Smooth muscle cell (in vitro differentiated cells): Measurements from ENCODE around the gene CA6. TPM values are rescaled to one million over a fixed set of nuclear protein-coding genes. Genes with fewer than 3 reads are reported as not detected.
"Not testable (repeated sequence)": the region's sequence is repeated elsewhere in the genome, so short reads cannot be mapped to it uniquely, and the experiment has no call there.

Source experiments
- DNase-seq: peaks from one replicate; lab custom pipeline; 2025; ENCODE audit not compliant: unreplicated experiment; lab: John Stamatoyannopoulos, UW
- H2AFZ ChIP-seq: fragments of 200-600 bp; sonication (generic); 2 replicates; pipeline ENCODE4 v1.6.0; 2016; ENCODE audit warnings: antibody characterized with exemption, low read depth, mild to moderate bottlenecking
- H3F3A ChIP-seq: fragments of 200-600 bp; sonication (generic); 2 replicates; pipeline ENCODE4 v1.6.0; 2017; ENCODE audit warnings: antibody characterized with exemption, low read depth
- H3K27ac ChIP-seq: fragments of 200-600 bp; sonication (generic); 2 replicates; pipeline ENCODE4 v1.5.1; 2016; ENCODE audit warnings: low read depth, mild to moderate bottlenecking
- H3K27me3 ChIP-seq: fragments of 200-600 bp; sonication (generic); 2 replicates; pipeline ENCODE4 v1.6.1; 2016; ENCODE audit warnings: low read depth, mild to moderate bottlenecking
- H3K36me3 ChIP-seq: fragments of 200-600 bp; sonication (generic); 2 replicates; pipeline ENCODE4 v1.5.1; 2016; ENCODE audit warnings: low read depth
- H3K4me1 ChIP-seq: fragments of 200-600 bp; sonication (generic); 2 replicates; pipeline ENCODE4 v1.5.1; 2016; ENCODE audit warnings: low read depth
- H3K4me2 ChIP-seq: fragments of 200-600 bp; sonication (generic); 2 replicates; pipeline ENCODE4 v1.6.0; 2016; ENCODE audit warnings: mild to moderate bottlenecking
- H3K4me3 ChIP-seq: fragments of 200-600 bp; sonication (generic); 2 replicates; pipeline ENCODE4 v1.5.1; 2016; ENCODE audit warnings: mild to moderate bottlenecking
- H3K79me2 ChIP-seq: fragments of 200-600 bp; sonication (generic); 2 replicates; pipeline ENCODE4 v1.6.0; 2016; ENCODE audit warnings: low read depth, mild to moderate bottlenecking
- H3K9ac ChIP-seq: fragments of 200-600 bp; sonication (generic); 2 replicates; pipeline ENCODE4 v1.6.0; 2016; ENCODE audit warnings: low read depth
- H3K9me3 ChIP-seq: fragments of 200-600 bp; sonication (generic); replicated peaks from 2 replicates; pipeline ENCODE4 v1.5.1; 2016; ENCODE audit warnings: low read depth
- H4K20me1 ChIP-seq: fragments of 200-600 bp; sonication (generic); 2 replicates; pipeline ENCODE4 v1.6.0; 2016; ENCODE audit warnings: low read depth
- CTCF ChIP-seq: fragments of 200-600 bp; sonication (generic); IDR thresholded peaks from 2 replicates; pipeline ENCODE4 v1.5.1; 2017; ENCODE audit warnings: borderline replicate concordance, mild to moderate bottlenecking, antibody characterized with exemption; ENCODE audit not compliant: insufficient read depth, poor library complexity, severe bottlenecking
- WGBS: methylation state at CpG from one replicate; pipeline ENCODE4 v1.1.7; 2016; ENCODE audit warnings: low lambda C conversion rate; 5-methylcytosine and 5-hydroxymethylcytosine counted together
- polyA plus RNA-seq: library from polyadenylated mRNA; unstranded; fragments of >200 nt; fragmentation: Nextera tagmentation; extraction: Ambion mirVana; gene quantifications from 2 replicates; pipeline ENCODE4 v1.2.1, GENCODE V29; 2016
- total RNA-seq: library from RNA; depleted of rRNA; stranded (reverse); fragments of >200 nt; gene quantifications from 2 replicates; pipeline ENCODE4 v1.2.3, GENCODE V29; 2014

Gene CA6
- total and polyA plus RNA-seq, 2 experiments from 2014 or later, result not detected

- DNase-seq, H2AFZ ChIP-seq, H3K79me2 ChIP-seq, H3K27ac ChIP-seq, H3K36me3 ChIP-seq, H4K20me1 ChIP-seq, H3K9me3 ChIP-seq, H3K4me3 ChIP-seq, H3K9ac ChIP-seq, H3K4me1 ChIP-seq, H3F3A ChIP-seq, H3K27me3 ChIP-seq, H3K4me2 ChIP-seq: not testable (repeated sequence)
- 75% methylated on average over 13 of the region's 13 CpGs for WGBS
Measured at GRCh38 chr1:9001534-9002214, 56.0 kb downstream of the CA6 start.

DNA sequence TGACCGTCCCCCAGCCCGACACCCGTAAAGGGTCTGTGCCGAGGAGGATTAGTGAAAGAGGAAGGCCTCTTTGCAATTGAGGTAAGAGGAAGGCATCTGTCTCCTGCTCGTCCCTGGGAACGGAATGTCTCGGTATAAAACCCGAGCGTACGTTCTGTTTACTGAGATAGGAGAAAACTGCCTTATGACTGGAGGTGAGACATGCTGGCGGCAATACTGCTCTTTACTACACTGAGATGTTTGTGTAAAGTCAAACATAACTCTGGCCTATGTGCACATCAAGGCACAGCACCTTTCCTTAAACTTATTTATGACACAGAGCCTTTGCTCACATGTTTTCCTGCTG lies 56.5 kb downstream of the CA6 start:
- not testable (repeated sequence) for H3K4me2 ChIP-seq, H2AFZ ChIP-seq, H4K20me1 ChIP-seq, H3K27ac ChIP-seq, H3K36me3 ChIP-seq, H3K79me2 ChIP-seq, H3K9me3 ChIP-seq, H3F3A ChIP-seq, DNase-seq, H3K4me3 ChIP-seq, H3K4me1 ChIP-seq, H3K27me3 ChIP-seq, H3K9ac ChIP-seq
- WGBS, result 68% methylated on average over 11 of the region's 11 CpGs

DNA sequence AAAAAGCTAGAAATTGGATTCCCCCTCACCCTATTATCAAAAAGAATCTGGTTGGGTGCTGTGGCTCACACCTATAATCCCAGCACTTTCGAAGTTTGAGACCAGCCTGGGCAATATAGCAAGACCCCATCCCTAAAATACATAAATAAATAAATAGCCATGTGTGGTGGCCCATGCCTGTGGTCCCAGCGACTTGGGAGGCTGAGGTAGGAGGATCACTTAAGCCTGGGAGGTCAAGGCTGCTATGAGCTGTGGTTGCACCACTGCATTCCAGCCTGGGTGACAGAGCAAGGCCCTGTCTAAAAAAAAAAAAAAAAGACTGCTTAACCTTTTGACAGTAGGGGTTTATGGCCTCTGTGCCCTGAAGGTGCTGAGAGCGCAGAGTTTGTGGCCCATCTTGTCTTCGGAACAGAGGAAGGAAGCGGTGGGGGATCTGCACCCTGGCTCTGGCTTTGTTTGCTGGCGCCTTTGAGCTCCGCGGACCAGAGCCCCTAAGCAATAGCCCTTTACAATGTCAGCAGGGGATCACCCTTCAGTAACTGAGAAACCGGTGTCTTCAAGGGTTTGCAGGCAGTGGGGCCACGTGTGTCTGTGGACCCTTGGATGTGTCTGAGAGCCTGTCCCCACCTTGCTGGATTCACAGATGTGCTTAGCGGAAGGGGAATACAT lies 58.5 kb downstream of the CA6 start:
- no peaks in the 10 kb centered on the region for H3K9me3 ChIP-seq
- peaks cover 4% of the 10 kb centered on the region for H3K4me1 ChIP-seq
- no peaks in the 10 kb centered on the region for H3F3A ChIP-seq
- no peak overlapping the region for H2AFZ ChIP-seq
- H3K9ac ChIP-seq, result no peak overlapping the region
- TF ChIP-seq CTCF, result no peak
- no peak overlapping the region for H3K27ac ChIP-seq
- no peaks in the 10 kb centered on the region for H4K20me1 ChIP-seq
- H3K36me3 ChIP-seq, result no peaks in the 10 kb centered on the region
- no peaks in the 10 kb centered on the region for H3K27me3 ChIP-seq
- DNase-seq, result no peak
- no peak overlapping the region for H3K4me3 ChIP-seq
- H3K4me2 ChIP-seq, result no peak overlapping the region
- H3K79me2 ChIP-seq, result no peaks in the 10 kb centered on the region
- WGBS, result 85% methylated on average over 11 of the region's 11 CpGs

- Histone ChIP-seq H3K4me1 (peaks cover 4% of the 10 kb centered on the region), H3K36me3 (no peaks in the 10 kb centered on the region), H3K27me3 (no peaks in the 10 kb centered on the region), H3K79me2 (no peaks in the 10 kb centered on the region), H3K27ac (no peak overlapping the region), H3K9me3 (no peaks in the 10 kb centered on the region), H2AFZ (no peak overlapping the region), H3F3A (no peaks in the 10 kb centered on the region), H4K20me1 (no peaks in the 10 kb centered on the region), H3K9ac (no peak overlapping the region), H3K4me2 (no peak overlapping the region), H3K4me3 (no peak overlapping the region)
- WGBS, result 53% methylated on average over 22 of the region's 22 CpGs
- peak; percentile 53 for DNase-seq
- peak; percentile 90 for TF ChIP-seq CTCF
Measured at GRCh38 chr1:9004700-9005394, 59.2 kb downstream of the CA6 start.
